Type B pancreatic cell (in vitro differentiated cells): ENCODE measurements around the gene GSS. TPM values are rescaled to one million over a fixed set of nuclear protein-coding genes. Genes with fewer than 3 reads are reported as not detected.

Experiments
- DNase-seq: peaks from one replicate; pipeline ENCODE4 v3.0.0; 2021; ENCODE audit warnings: mixed read lengths; ENCODE audit not compliant: unreplicated experiment; ENCODE audit errors: extremely low spot score
- H3K27ac Mint-ChIP-seq: 2 replicates; pipeline ENCODE4 v1.8.0; 2021; ENCODE audit warnings: mild to moderate bottlenecking, mixed read lengths
- H3K27me3 Mint-ChIP-seq: 2 replicates; pipeline ENCODE4 v1.8.0; 2021; ENCODE audit warnings: mixed read lengths
- H3K36me3 Mint-ChIP-seq: 2 replicates; pipeline ENCODE4 v1.8.0; 2021; ENCODE audit warnings: mixed read lengths
- H3K4me1 Mint-ChIP-seq: one replicate; pipeline ENCODE4 v1.8.0; 2021; ENCODE audit warnings: mixed read lengths; ENCODE audit not compliant: unreplicated experiment
- H3K4me3 Mint-ChIP-seq: 2 replicates; pipeline ENCODE4 v1.8.0; 2021; ENCODE audit warnings: mild to moderate bottlenecking, mixed read lengths
- H3K9me3 Mint-ChIP-seq: 2 replicates; pipeline ENCODE4 v1.8.0; 2021; ENCODE audit warnings: mixed read lengths
- CTCF ChIP-seq: fragments of 200-600 bp; sonication (generic); conservative IDR thresholded peaks from 2 replicates; pipeline ENCODE4 v1.5.0; 2021; ENCODE audit warnings: antibody characterized with exemption, mild to moderate bottlenecking
- total RNA-seq: library from RNA; stranded (reverse); gene quantifications from 2 replicates; pipeline ENCODE4 v1.2.1, GENCODE V29; 2021; ENCODE audit warnings: low replicate concordance

GSS gene
- total RNA-seq, 1 donor from 2014 or later = 66.4 TPM

- DNase-seq = no peak
- no peak overlapping the region for H3K27ac Mint-ChIP-seq
- H3K4me3 Mint-ChIP-seq = no peak overlapping the region
- peaks cover 22% of the 10 kb centered on the region for H3K36me3 Mint-ChIP-seq
- no peak for TF ChIP-seq CTCF
- H3K27me3 Mint-ChIP-seq = no peaks in the 10 kb centered on the region
- H3K9me3 Mint-ChIP-seq = no peaks in the 10 kb centered on the region
- H3K4me1 Mint-ChIP-seq = no peaks in the 10 kb centered on the region
Measured at GRCh38 chr20:34896086-34896621, 59.5 kb downstream of the GSS start.

GRCh38 chr20:34895465-34895864 is 60.1 kb downstream of the GSS start:
- Mint-ChIP-seq H3K9me3 (no peaks in the 10 kb centered on the region), H3K36me3 (peaks cover 19% of the 10 kb centered on the region), H3K27ac (no peak overlapping the region), H3K4me1 (no peaks in the 10 kb centered on the region), H3K27me3 (no peaks in the 10 kb centered on the region), H3K4me3 (no peak overlapping the region)
- DNase-seq = no peak
- no peak for TF ChIP-seq CTCF

- DNase-seq = no peak
- Mint-ChIP-seq H3K36me3 (peaks cover 22% of the 10 kb centered on the region), H3K9me3 (no peaks in the 10 kb centered on the region), H3K27ac (no peak overlapping the region), H3K27me3 (no peaks in the 10 kb centered on the region), H3K4me3 (no peak overlapping the region), H3K4me1 (no peaks in the 10 kb centered on the region)
- TF ChIP-seq CTCF = no peak
Measured at GRCh38 chr20:34894723-34895122, 60.9 kb downstream of the GSS start.

GRCh38 chr20:34892671-34893070 is 62.9 kb downstream of the GSS start:
- no peak for TF ChIP-seq CTCF
- no peak for DNase-seq
- no peaks in the 10 kb centered on the region for H3K9me3 Mint-ChIP-seq
- no peaks in the 10 kb centered on the region for H3K4me1 Mint-ChIP-seq
- H3K27ac Mint-ChIP-seq = no peak overlapping the region
- no peak overlapping the region for H3K4me3 Mint-ChIP-seq
- no peaks in the 10 kb centered on the region for H3K27me3 Mint-ChIP-seq
- H3K36me3 Mint-ChIP-seq = peaks cover 22% of the 10 kb centered on the region

GRCh38 chr20:34891166-34892062 is 64.2 kb downstream of the GSS start:
- no peak for DNase-seq
- Mint-ChIP-seq H3K36me3 (peaks cover 17% of the 10 kb centered on the region), H3K27me3 (no peaks in the 10 kb centered on the region), H3K4me3 (no peak overlapping the region), H3K9me3 (no peaks in the 10 kb centered on the region), H3K27ac (no peak overlapping the region), H3K4me1 (no peaks in the 10 kb centered on the region)
- TF ChIP-seq CTCF = no peak
